Daoy (cell line): Measurements from ENCODE around the gene MORN1. TPM values are rescaled to one million over a fixed set of nuclear protein-coding genes. Genes with fewer than 3 reads are reported as not detected.
"Not testable (repeated sequence)": the region's sequence is repeated elsewhere in the genome, so short reads cannot be mapped to it uniquely, and the experiment has no call there.

Source experiments
- DNase-seq: peaks from one replicate; pipeline ENCODE4 v3.0.0-alpha.2; 2015; ENCODE audit warnings: low read depth
- total RNA-seq: library from RNA; depleted of rRNA; stranded (reverse); fragments of >200 nt; shearing (Covaris generic); gene quantifications from 2 replicates; pipeline ENCODE4 v1.2.3, GENCODE V29; 2014

The MORN1 gene
- total RNA-seq, 1 experiment from 2014 or later: 15.1 TPM

DNA sequence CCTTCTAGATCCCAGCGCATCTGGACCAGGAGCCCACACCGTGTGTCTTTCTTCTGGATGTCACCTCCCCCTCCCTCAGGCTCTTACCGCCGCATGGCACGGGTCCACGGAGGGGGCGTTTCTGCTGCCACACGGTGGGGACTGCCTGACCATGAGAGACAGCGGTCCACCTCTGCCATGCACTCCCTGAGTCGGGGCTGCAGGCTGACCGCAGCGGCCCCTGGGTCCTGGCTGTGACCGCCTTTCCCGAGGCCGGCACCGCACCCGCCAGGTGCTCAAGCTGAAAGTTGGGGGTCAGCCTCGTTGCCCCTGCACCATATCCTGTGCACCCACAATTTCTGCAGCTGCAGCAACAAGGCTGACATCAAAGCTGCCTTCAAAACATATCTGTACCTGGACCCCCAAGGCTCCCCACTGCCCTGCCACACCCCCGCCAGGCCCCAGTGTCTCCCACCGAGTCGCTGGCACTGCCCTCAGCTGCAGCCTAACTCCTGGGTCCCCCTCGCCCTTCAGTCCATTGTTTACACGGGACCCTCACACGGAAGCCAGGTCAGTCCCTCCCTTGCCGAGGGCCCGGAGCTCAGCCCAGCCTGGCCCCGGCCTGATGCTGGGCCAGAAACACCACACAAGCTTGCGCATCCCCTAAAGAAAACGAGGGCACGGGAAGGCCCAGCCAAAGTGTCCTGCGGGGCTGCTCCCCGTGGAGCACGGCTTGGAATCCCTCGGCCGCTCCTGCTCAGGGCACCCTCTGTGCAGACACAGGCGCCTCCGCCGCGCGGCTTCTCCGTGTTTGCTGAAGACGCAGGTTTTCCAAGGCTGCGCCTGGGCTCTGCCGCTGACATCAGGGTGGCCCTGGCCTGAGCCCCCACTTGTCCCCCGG is 51.9 kb downstream of the MORN1 start:
- DNase-seq: no peak

DNA sequence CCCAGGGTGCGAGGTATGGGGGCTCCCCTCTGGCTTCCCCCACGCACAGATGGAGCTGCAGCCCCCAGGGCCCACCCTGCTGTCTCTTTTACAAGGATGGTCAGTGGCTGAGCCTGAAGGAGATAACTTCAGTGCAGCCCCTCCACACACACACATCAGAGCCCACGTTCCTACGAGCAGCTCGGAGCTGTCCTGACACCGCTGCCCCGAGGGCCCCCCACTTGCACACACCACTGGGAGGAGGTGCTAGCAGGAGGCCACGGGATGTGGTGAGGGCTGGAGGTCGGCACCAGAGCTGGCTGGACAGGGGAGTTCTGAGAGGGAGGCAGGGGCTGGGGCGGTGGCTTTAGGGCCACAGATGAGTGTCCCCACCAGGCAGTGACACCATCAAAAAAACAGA is 53.9 kb downstream of the MORN1 start:
- no peak for DNase-seq

DNA sequence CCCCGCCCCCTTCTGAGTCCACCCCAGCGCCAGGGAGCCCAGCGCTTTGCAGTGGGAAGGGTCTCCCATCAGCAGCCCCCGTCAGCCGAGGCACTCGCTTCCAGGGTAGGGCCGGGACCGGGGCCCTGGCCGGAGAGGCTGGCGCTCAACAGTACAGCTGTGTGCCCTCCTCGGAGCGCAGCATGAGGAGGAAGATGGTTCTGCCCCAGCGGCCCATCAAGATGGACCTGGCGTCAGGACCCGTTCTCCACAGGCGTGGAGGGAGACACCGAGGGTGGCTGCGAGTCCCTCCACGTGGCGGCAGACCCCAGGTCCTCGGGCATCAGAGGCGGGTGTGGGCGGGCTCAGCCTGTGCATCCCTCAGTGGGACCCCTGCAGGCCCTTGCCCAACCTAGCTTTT is 54.3 kb downstream of the MORN1 start:
- no peak for DNase-seq

DNA sequence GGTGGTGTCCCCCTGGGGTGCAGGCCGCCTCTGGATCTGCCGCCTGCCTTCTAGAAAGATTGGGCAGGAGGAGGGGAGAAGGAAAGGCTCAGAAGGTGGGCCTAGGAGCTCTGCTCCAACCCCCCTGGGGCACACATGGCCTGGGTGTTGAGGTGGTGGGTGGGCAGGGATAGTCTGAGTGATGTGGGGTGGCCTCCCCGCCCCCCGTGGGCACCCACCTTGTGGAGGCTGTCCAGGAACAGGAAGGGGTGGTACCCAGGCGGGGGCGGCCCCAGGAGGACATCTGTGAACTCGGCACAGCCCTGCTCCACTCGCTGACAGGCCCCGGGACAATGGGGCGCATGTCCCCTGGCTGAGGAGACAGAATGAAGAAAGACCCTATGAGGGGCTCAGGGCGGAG is 54.9 kb downstream of the MORN1 start:
- no peak for DNase-seq

DNA sequence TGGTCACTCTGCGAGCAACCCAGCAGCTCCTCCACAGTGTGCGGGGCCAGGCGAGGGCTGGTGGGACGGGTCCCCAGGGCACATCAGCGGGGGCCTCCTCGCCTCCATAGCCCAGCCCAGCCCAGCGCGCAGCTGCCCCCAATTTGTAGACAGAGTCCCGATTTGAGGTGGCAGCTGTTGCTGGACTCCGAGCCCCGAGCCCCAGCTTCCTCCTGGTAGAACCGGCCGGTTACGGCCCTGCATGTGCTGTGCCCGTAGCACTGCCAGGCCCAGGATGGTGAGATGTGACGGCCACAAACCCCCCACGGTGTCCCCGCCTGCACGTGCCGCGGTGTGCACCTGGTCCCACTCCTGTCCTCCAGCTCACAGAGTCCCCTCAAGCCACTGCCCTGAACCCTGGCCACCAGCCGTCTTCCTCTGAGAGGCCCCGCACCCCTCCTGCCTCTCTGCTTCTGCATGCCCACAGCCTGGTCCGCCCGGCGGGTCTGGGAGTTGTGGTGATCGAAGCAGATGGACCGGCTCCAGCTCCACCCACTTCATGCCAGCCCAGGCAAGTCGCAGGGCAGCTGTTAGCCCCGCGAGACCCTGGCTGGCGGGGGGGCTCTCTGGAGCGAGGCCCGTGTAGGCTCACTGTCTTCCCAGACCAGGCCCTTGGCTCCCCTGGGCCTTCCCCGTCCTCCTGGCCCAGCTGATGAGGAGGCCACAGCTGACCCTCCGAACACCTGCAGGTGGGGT is 55.5 kb downstream of the MORN1 start:
- no peak for DNase-seq

DNA sequence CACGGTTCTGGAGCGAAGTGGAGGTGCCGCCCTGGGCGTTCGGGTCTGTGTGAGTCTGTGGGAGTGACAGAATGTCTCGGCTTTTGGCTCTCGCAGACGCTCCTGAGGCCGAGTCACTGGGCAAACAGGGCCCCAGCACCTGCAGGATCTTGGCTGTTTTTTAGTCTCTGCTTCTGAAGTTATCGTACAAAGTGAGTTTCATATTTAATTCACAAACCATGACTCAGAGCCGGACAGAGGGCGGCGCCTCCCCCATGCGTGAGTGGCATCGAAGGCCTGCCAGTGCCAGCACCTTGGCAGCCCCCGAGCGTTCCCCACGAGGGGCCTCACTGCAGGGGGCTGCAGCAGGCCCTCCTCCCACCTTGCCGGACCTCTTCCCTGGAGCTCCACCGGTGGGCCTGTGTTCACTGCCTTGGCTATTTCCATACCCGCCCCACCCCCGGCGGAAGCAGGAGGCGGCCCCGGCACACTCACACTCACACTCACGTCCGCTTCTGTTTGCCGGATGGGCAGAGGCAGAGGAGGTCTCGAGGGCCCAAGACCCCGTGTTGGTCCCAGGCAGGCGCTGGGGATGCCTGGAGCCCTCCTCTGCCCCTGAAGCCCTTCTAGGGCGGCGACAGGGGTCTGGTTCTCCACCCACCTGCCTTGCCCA is 56.3 kb downstream of the MORN1 start:
- DNase-seq: peak; percentile 38

DNA sequence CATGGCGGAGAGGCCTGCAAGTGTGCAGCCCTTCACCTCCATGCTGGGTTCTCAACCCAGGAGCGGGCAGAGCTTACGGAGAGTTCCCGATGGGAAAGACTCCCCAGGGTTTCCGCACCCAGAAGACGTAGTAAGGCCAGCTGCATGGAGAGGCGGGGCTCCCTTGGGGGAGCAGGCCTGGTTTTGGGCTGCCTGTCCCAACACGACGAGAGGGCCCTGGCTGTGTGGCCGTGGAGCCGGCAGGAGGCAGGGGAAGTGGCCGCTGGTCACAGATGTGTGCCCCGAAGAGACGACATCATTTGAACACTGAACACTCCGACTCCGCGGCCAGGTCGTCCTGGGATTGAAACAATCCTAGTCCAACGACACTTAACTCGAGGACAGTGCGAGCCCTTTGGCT is 57.0 kb downstream of the MORN1 start:
- no peak for DNase-seq

DNA sequence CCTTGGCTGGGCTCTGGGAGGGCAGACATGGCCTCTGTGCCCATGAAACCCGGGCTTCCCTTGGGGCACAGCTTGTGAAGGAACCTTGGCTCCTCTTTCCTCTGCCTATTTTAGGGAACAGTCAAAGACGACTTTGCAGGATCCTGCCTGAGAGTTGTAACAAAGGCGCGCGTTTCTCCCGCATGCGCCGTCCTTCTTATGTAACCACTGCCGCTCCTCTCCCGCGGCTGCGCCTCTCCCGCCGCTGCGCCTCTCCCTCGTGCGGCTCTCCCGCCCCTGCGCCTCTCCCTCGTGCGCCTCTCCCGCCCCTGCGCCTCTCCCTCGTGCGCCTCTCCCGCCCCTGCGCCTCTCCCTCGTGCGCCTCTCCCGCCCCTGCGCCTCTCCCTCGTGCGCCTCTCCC is 59.8 kb downstream of the MORN1 start:
- DNase-seq: not testable (repeated sequence)

DNA sequence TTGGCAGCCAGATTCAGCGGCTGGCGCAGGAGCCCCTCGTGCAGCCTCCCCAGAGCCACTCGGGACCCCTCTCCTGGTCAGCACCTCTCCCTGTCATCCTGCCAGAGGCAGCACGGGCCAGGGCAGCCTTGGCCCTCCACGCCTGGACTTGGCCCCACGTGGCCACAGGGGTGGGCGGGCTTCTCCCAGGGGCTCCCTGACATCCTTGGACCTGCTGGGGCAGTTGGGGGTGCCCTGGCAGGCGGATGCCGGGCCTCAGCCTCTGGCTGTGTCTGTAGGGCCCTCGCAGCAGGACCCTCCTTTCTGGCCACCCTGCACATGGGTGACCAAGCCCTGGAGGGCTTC is 60.2 kb downstream of the MORN1 start:
- DNase-seq: no peak

DNA sequence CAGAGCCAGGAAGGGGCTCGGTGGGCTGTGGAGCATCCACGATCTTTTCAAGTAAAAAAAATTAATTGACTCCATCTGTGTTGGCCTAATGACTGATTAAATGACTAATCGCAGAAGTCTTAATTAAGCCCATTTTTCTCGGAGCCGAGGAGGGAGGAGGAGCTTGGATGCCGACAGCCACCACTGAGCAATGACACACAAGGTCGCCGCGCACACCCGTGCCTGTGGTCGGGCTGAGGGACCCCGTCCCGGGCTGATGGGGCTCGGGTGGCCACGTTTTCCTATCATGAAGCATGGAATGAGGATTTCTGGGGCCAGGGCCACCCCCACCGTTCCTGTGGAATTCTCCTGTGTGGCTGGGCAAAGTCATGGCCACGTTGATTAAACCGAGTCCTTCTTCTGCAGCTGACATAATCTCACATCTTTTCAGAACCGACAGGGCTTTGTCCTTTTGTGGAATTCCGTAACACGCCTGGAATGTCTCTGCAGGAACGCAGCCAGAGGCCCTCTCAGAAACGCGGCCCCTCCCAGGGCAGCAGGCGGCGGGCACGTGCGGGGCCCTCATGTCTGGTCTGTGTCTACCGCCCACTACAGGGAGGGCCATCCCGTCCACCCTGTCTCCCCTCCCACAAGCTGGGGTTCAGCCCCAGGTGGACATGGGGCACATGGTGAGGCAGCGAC is 60.7 kb downstream of the MORN1 start:
- peak; percentile 66 for DNase-seq

DNA sequence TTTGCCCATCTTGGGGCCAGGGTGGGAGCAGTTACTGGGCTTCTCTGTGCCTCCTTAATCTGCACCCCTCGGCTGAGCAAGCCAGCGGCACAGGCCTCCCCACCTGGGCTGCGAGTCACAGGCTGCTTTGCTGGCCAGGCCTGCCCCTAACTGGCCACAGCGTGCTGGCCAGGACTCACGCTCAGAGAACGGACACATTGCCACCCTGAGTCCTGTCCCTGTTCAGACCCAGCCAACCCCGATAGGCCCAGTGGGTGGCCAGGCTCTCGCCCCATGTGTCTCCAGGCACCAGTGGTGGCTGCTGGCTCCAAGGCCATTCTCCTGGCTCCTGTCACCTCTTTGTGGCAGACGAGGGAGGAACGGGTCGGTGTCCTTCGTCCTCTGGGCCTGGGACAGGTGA is 61.3 kb downstream of the MORN1 start:
- no peak for DNase-seq

DNA sequence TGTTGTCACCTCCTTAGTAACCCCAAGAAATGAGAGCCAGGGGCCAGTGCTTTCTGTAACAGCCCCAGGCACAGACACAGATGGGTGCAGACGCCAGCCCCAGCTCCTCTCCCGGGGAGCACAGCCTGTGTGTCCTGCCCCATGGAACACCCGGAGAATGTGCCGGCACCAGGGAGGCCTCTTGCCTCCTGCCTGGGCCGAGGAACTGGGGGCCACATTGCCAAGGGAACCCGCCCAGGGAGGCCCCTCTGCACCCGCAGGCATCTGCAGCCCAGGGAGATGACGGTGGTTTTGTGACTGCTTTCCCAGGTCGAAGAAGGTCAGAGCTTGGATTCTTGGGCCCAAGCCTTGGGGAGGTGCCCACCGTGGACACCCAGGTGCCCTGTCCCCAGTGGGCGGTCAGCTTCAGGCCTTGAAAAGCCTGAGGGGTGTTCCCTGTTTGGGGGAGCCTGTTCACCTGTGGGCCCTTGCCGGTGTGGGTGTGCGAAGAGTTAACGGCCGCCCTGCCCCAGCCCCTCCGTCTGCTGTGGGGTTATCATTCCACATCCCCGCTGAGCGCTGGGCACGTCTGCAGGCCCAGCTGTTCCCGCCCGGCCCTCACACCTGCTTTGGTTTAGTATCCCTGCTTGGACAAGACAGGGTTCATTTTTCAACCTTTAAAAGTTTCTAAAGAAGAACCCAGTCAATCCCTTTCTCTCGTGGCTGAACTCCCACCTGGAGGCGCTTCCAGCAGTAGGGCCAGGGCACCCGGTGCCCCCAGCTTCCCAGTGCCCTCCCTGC is 62.5 kb downstream of the MORN1 start:
- no peak for DNase-seq

DNA sequence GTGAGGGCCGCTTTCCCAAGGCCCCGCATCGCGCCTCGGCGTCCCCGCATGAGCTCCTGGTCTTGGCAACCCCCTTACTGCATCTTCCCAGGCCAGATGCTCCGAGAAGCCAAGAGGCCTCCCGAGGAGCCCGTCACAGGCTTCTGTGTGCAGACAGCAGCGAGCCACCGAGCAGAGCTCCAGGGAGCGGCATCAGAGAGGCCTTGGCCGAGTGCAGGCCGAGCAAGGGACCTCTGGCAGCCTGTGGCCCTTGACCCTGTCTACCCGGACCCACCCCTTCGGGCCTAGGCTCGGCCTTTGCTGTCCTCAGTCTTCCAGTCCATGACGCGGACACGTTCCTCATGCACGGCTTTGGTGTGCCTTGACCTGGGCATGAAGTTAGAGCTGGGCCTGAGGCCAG is 63.5 kb downstream of the MORN1 start:
- no peak for DNase-seq

DNA sequence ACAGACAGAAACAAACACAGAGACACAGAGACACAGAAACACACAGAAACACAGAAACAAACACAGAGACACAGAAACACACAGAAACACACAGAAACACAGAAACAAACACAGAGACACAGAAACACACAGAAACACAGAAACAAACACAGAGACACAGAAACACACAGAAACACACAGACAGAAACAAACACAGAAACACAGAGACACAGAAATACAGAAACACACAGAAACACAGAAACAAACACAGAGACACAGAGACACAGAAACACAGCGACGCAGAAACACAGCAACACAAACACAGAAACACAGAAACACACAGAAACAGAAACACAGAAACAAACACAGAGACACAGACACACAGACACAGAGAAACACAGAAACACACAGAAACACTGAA is 64.2 kb downstream of the MORN1 start:
- DNase-seq: not testable (repeated sequence)

DNA sequence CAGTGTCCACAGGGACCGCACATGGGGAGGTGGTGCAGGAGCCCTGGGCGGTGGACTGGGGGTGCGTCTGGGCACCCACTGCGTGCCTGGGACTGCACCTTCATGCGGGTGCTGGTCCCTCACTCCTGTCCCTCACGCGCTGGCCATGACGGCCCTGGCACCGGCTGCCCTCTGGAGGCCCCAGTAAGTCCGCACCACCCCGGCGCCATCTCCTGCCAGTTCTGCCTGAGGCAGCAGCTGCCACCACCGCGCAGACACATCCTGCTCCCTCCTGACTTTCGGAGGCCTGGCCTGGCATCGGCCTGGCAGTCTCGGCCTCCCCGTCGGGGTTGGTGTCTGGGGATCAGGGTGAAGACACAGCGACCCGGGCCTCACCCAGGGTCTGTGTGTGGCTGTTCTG is 64.8 kb downstream of the MORN1 start:
- DNase-seq: no peak

DNA sequence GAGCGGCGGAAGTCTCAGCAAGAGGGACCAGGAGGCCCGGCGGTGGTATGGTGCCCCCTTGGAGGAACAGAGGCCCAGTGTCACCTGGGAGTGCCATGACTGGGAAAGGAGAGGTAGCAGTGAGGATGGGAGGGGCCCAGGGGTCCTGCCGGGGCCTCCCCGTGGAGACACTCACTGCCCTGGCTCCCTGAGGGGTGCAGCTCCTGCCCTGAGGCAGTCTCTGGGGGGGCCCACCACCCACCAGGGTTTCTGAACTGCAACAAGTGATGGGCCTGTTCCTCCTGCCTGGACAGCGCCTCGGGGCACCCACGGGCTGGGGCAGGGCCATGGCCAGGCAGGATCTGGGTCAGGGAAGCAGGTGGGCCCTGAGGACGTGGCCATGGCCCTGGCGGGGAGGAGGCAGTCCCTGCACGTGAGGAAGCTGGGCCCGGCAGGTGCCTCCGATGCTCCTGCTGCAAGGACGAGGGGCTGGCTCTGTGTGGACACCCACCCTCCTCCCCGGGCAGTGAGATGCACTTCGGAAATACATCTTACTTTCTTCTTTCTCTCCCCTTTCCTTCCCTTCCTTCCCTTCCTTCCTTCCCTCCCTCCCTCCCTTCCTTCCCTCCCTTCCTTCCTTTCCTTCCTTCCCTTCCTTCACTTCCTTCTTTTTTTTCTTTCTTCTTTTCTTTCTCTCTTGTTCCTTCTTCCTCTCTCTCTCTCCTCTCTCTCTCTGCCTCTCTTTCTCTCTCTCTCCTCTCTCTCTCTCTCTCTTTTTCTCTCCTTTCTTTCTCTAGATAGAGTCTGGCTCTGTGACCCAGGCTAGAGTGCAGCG is 66.6 kb downstream of the MORN1 start:
- no peak for DNase-seq

DNA sequence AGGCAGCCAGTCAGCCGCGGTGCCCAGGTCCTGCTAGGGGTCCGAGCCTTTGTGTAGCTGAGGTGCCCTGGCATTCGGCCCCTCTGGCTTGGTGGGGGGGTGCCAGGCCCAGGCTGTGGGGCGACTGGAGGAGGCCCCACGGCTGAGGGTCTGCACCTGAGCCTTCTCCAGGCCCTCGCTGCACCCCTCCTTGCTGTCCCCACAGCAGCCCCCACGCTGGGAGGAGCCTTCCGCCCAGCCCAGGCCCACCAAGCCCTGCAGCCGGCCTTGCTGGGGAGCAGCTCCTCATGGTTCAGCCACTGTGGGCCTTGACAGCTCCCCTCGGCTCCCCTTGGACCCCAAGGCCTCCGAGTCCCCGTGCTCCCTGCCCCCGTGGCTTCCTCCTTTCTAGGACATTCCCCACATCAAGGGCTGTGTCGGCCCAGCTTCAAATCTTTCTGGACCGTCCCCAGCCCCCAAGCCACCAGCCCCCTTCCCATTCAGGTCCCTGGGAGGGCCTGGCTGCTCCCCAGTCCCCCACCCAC is 67.8 kb downstream of the MORN1 start:
- DNase-seq: no peak

DNA sequence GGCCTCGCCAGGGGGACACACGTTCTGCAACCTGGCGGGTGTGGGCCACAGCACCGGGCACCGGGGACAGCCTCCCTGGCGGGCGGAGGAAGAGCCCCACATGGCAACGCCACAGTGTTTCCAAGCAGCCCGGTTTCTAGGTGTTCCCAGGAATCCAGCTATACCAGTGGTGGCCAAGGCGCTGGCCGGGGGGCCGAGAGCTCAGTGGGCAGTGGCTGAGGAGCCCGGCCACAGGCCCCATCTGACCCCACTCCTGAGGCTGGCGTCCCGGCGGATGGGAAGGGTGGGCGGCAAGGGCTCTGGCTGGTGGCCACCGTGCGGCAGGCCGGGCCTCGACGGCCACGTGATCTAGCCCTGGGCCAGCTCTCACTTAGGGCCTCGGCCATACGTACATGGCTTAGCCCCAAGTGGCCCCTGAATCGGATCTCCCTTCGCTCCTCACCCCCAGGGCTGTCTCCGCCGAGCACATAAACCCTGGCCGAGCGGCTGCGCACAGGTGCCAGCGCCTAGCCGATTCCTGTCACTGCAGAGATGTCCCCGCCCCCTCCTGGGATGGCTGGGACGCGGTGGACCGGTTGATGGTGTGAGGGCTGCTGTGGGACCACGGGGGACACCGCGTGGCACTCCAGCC is 68.7 kb downstream of the MORN1 start:
- DNase-seq: peak; percentile 49

DNA sequence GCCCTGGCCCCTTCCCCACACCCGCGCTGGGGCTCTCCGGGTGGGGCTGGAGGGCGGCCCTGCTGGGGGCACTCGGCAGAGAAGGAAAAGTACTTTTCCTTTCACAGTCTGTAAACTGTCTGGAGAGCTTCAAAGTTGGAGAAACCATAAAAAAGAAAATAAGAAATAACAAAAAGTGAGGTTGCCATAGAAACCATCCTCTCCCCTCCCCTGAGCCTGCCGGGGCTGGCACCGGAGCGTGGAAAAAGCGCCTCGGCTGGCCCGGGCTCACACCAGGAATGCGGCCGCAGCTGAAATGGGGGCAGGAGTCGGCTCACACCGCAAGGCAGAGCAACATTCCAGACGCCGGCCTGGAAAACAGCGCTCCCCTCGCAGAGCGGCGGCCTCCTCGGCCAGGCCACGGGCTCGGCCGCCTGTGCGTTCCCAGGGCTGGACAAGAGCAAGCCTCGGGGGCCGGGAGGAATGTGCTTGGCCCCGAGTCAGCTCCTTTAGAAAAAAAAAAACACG is 69.2 kb downstream of the MORN1 start:
- DNase-seq: peak; percentile 79
